Stimulated activated CD4-positive, alpha-beta T cell treated with anti-CD3 and anti-CD28 coated beads, Interleukin-15, amount 100 ng/mL, for 24 hours (primary cell): ENCODE data around the gene HNF1B.
A peak's percentile ranks its signal among the peaks of the same experiment; 100 is the strongest.

Source experiments
- DNase-seq: peaks from one replicate; pipeline ENCODE4 v3.0.0-alpha.2; 2020

Gene HNF1B

GRCh38 chr17:37731056-37731455 lies 13.8 kb downstream of the HNF1B start:
- no peak for DNase-seq

DNA sequence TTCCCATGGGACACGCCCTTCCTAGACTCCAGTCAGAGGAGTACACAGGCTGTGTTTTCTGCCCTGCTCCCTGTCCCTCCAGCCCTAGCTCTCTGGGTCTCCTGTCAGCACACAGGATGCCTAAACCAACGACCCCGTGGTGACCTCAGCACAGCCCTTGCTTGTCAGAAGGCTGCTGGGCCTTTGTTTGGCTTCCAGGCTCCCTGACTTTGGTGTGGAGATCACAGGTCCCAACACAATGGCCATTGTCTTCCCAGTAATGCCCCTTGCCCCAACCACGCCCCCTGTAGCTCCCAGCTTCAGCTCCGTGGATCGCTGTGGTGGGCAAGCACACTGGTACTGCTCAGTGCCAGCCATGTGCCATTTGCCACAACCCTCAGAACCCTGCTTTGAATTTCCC lies 15.0 kb downstream of the HNF1B start:
- no peak for DNase-seq

DNA sequence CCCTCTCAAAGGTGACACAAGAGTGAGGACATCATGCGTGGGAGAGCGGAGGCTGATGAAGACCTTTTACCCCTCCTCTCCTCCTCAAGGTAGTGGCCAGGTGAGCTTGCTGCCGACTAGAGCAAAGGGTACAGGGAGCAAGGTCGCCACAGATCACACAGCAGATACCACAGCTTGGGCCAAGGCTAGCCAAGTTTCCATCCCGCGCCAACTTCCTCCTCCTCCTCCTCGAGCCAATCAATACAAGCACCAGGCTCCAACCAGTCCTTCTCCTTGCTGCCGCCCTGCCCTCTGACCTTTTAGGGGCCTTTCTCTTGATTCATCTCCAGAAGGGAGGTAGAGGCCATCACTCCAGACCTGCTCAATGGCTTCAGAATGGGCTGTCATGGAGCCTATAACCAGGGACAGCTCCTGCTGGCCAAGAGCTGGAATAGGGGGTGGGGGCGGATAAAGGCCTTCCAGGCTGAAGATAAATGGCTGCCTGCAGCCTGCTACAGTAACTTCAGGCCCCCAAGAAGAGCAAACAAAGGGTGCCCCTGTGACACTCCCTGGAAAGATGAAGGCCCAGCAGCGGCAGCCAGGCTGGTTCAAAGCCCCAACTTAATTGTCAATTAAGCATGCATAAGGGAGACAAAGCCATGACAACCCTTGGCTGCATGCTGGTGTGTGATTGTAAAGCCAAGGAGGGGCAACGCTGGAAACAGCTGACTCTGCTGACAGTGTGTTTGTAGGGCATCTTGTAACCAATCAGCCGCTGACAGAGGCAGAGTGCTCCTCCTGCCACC lies 17.8 kb downstream of the HNF1B start:
- DNase-seq, result no peak

GRCh38 chr17:37726248-37726647 lies 18.6 kb downstream of the HNF1B start:
- DNase-seq, result no peak

DNA sequence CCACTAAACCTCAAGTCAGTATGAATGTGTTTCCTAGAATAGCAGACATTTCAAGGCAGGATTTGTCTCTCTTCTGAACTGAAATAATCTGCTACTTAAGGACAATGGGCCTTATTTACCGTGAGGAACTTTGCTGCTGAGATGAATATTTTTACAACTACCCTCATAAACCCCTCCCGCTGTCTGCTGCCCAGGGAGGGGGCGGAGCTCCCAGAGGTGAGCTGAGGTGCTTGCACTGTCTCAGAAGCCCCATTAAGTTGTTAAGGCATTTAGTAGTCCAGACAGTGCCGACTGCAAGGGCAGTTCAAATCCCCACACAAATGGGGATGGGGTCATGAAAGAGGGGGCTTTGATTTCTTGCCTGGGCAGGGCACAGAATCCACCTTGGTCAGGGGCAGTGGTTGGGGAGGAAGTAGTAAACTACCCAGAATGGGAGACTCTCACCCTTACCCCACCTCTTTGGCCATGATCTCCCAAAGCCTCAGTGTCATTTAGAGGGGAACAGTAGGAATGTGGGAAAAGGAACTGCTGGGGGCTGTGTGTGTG lies 19.2 kb downstream of the HNF1B start:
- no peak for DNase-seq

GRCh38 chr17:37725021-37725595 lies 19.8 kb downstream of the HNF1B start:
- no peak for DNase-seq

- no peak for DNase-seq
These were observed 23.9 kb downstream of the HNF1B start for GRCh38 chr17:37720989-37721388.

GRCh38 chr17:37719866-37720265 lies 25.0 kb downstream of the HNF1B start:
- DNase-seq, result no peak

DNA sequence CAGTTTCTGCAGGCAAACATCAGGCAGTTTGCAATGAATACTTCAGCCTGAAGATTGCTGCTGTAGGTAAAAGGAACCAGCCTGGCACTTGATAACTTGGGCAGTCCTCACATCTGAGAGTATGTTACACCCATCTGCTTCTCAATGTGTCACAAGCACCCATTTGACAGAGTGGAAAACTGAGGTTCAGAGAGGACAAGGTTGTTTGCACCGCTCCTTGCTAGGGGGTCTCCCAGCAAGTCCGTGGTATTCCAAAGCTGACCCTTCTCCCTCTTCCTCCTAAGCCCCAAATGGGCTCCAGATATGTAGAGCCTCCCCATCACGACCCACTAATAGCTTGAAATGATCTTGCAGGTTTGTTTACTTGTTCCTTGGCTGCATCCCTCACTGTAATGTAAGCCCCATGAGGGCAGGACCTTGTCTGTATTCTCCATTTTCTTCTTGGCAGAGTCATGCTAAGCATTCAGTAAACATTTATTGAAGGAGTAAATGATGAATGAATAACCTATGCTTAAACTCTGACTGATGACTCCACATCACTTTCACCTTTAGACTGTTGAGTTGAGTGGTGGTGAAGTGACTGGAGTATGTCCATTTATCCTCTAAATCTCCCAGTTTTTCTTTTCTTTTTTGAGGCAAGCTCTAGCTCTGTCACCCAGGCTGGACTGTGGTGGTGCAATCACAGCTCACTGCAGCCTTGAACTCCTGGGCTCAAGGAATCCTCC lies 26.4 kb downstream of the HNF1B start:
- DNase-seq, result no peak

DNA sequence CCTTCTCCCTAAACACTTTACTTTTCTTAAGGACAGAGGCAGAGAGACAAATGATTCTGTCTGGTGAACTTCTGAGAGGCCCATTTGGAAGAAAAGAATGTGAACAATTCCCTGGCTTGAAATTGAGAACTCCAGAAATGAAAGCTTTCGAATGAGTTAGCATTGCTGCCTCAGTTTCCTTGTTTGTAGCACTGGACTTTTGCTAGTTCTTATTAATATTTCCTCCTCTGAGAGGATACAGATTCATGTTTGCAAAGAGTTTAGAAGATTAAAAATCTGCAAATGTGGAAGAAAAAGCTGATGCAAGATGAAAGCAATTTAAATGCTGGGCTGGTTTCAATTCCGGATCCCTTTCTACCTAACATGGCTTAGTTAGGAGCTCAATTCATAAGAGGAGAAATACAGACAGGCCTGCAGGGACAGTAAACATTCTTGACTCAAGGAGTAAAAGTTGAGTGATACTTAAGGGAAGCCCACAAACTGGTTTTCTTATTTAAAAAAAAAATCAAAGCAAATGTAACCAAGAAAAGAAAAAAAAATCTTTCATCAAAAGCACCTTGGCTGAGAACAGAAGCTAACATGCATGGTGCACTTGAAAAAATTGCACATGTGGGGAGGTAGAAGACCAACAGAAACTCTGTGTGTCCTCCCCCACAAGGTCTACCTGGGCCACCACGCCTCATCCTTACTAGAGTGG lies 27.1 kb downstream of the HNF1B start:
- no peak for DNase-seq

DNA sequence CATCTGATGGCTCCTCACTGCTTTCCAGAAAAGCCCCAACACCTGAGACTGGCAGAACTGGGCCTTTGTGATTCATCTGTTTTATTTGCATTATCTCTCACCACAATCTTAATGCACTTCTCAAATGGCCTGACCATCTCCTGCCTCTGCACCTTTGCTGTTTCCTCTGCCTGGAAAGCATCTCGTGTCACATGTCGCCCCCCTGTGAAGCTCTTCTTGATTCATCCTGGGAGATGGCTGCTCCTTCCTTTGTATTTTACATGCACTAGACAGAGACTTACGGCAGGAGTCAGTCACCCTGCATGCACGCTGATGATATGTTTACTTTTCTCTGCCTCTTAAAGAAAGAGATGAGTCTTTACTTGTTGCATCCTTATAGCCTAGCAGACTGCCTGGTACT lies 30.0 kb downstream of the HNF1B start:
- DNase-seq, result no peak

DNA sequence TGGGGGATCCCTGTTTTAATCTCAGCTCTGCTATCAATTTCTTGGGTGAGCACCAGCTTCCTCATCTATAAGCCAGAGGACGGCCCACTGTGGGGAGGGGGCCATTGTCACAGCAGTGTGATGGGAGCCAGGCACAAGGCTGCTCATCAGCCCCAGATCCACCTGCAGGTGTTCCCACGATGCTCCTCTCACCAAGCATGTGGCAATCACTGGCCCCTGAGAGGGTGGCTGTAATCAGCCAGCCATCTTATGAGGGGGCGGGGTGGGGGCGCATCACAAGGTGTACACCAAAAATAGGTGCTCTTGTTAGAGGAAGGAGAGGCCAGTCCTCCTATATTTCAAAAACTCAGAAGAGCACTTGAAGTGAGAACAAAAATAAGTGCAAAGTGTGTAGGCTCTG lies 31.2 kb downstream of the HNF1B start:
- no peak for DNase-seq

DNA sequence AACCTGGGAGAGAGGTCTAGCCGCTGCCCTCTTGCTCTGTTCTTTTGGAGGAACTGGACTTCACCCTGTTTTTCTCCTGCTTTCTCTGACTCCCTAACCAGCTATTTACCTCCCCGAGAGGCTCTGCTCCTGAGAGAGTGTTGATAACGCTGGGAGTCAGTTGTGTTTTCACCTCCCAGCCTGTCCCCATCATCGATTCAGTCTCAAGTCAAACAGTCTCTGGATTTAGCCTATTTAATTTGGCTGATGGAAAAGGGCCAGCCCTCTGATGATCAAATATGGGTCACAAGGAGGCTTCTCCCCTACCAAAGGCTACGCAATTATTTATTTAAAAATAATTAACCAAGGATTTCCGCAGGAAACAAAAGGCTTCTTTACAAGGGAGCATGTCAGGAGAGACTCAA lies 31.8 kb downstream of the HNF1B start:
- DNase-seq, result no peak

GRCh38 chr17:37711113-37711512 lies 33.7 kb downstream of the HNF1B start:
- DNase-seq, result no peak

DNA sequence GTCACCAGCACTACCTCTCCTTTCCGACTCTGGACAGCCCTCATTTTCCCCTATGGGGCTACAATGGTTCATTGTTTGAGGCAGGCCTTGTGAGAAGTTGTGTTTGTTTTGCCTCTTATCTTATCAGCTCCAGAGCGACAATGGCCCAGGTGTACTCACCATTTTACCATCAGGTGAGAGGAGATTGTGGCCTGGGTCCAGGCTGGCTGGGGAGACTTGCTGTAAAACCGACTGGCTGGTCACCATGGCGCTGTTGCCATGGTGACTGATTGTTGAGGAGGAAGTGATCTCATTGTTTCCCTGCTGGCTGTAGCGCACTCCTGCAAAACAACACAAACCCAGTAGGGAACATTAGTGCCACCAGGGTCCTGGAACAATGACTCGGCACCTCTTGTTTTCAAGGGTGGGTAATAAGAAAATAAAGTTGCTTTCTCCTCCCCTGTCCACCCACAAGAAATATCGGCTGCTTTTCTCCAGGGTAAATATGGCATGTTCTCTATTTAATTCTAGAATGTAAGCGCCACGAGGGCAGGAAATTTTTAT lies 34.4 kb downstream of the HNF1B start:
- no peak for DNase-seq

GRCh38 chr17:37708616-37709212 lies 36.1 kb downstream of the HNF1B start:
- DNase-seq, result no peak

GRCh38 chr17:37708008-37708615 lies 36.7 kb downstream of the HNF1B start:
- DNase-seq, result no peak

DNA sequence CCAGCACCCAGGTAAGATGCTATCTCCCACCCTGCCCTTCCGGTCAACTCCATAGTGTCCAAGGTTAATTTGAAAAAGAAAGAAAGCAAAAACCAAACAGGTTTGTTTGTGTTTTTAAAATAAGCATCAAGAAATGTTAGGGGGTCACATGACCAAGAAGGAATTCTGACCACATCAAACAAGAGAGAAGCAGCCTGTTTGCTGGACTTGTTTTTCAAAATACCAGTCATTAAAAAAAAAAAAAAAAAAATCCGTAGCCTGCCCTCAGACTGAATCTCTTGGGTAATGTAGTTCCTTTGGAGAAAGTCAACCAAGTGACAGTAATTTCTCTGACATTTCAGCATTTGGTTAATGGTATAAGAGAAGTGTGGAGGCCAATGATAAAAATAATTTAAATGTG lies 38.4 kb downstream of the HNF1B start:
- no peak for DNase-seq

DNA sequence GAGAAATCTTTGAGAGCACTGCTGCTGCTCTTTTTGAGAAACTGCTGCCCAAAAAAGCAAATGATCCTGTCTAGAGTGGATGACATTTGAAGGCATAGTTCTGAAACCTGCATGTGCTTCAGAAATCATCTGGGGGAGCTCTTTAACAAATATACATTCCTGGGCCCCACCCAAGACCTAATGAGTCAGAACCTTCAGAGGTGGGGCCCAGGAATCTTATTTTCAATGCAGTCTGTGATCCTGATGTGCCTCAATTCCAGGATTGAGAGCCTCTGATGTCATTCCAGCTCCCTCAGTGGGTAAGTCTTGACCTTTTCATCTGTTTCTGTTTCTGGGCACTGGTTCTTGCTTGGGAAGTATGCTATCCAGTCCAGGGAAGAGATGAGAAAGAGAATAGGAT lies 42.3 kb downstream of the HNF1B start:
- DNase-seq, result no peak

GRCh38 chr17:37701496-37701898 lies 43.4 kb downstream of the HNF1B start:
- DNase-seq, result peak; percentile 65

- no peak for DNase-seq
These were observed 44.0 kb downstream of the HNF1B start for GRCh38 chr17:37700881-37701280.
